Retinal pigment epithelial cell (primary cell): Measurements from ENCODE around the gene GIPC1.
"Not testable (repeated sequence)": the region's sequence is repeated elsewhere in the genome, so short reads cannot be mapped to it uniquely, and the experiment has no call there.

ENCODE experiments used
- DNase-seq: peaks from one replicate; pipeline ENCODE4 v3.0.0-alpha.2; 2010; ENCODE audit warnings: low read depth
- H3K4me3 ChIP-seq: 2 replicates; pipeline ENCODE4 v1.5.1; 2011; ENCODE audit warnings: mild to moderate bottlenecking, low read length, control low read depth, moderate library complexity
- CTCF ChIP-seq: conservative IDR thresholded peaks from 2 replicates; pipeline ENCODE4 v1.5.1; 2011; ENCODE audit warnings: low read depth, low read length, control low read depth, inconsistent platforms

The GIPC1 gene

GRCh38 chr19:14512406-14512961 lies 16.6 kb upstream of the GIPC1 start:
- DNase-seq = no peak
- no peak overlapping the region for H3K4me3 ChIP-seq
- no peak for TF ChIP-seq CTCF

DNA sequence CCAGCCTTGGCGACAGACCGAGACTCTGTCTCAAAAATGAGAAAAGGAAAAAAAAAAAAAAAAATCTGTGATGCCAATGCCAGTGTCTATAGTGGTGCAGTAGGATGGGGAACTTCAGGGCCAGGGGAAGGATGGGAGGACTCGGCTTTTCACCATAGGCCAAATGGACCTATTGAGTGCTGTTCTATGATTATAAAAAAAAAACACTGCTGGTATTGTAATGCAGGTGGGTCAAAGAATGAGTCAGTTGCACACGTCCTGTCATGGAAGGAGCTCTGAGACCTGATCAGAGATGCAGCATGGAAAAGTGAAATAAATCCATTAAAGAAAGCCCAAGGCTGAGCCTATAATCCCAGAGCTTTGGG lies 15.3 kb upstream of the GIPC1 start:
- H3K4me3 ChIP-seq = no peak overlapping the region
- DNase-seq = no peak
- no peak for TF ChIP-seq CTCF

DNA sequence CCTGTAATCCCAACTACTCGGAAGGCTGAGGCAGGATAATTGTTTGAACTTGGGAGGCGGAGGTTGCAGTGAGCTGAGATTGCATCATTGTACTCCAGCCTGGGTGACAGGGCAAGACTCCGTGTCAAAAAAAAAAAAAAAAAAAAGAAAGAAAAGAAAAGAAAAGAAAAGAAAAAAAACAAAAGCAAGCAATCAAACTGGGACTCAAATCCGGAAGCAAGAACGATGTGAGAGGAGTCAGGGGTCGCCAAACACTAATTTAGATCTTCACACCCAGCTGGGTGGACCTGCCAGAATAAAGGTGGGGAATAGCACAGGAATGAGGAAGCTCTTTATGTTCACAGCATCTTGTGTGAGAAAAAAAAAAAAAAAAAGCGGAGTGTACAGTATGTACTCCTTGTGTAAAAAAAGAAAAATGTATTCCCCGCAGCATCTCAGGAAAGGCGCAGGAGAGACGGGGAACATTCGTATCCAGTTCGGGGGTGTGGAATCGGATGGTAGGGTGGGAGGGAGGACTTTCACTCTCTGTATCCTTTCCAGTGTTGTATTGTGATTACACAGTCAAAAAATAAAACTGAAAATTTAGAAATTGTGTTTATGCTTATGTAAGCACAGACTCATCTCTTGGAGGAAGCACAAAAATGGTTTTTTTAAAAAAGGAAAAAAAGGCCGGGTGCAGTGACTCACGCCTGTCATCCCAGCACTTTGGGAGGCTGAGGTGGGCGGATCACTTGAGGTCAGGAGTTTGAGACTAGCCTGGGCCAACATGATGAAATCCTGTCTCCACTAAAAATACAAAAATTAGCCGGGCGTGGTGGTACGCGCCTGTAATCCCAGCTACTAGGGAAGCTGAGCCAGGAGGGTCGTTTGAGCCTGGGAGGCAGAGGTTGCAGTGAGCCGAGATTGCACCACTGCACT lies 14.6 kb upstream of the GIPC1 start:
- DNase-seq = no peak
- no peak for TF ChIP-seq CTCF
- H3K4me3 ChIP-seq = no peak overlapping the region

DNA sequence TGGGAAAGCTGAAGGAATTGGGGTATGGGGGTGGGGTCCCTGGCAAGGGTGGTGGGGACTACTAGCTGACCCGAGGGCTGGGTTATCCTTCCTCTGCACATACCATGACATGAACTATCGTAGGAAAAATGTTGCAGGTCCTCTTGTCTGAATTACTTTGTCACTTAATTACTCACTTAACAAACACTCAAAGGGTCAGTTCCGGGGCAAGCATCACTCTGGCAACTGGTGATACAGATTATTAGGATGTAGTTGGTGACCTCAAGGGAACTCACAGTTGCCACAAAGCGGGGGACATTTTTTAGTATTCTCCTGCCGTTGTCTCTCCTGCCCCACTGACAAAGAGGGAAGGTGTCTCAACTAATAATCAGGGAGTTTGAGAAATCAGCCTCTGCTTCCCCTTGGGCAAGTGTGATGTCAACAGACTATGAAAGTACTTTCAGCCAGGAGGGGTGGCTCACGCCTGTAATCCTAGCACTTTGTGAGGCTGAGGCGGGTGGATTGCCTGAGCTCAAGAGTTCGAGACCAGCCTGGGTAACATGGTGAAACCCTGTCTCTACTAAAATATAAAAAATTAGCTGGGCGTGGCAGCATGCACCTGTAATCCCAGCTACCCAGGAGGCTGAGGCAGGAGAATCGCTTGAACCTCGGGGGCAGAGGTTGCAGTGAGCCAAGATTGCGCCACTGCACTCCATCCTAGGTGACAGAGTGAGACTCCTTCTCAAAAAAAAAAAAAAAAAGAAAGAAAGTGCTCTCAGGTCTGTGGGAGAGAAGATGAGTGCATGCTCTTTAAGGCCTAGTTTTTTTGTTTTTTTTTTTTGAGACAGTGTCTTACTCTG lies 12.0 kb upstream of the GIPC1 start:
- TF ChIP-seq CTCF = no peak
- H3K4me3 ChIP-seq = no peak overlapping the region
- DNase-seq = no peak

- DNase-seq = no peak
- no peak overlapping the region for H3K4me3 ChIP-seq
- peak; percentile 89 for TF ChIP-seq CTCF
These were observed 9.7 kb upstream of the GIPC1 start for GRCh38 chr19:14505488-14506239.

GRCh38 chr19:14504575-14504974 lies 8.6 kb upstream of the GIPC1 start:
- not testable (repeated sequence) for DNase-seq, H3K4me3 ChIP-seq

GRCh38 chr19:14503285-14503684 lies 7.4 kb upstream of the GIPC1 start:
- no peak for TF ChIP-seq CTCF

More at GRCh38 chr19:14503285-14503684, 7.4 kb upstream of the GIPC1 start:
- no peak overlapping the region for H3K4me3 ChIP-seq
- no peak for DNase-seq
